NCI-H2029 treated with DMSO at 0.1 percent for 48 hours (cell line): ENCODE results near the gene ASIC2.
A peak's percentile ranks its signal among the peaks of the same experiment; 100 is the strongest.

Experiments
- DNase-seq: peaks from one replicate; lab custom pipeline; 2025; lab: John Stamatoyannopoulos, UW

ASIC2 gene

GRCh38 chr17:33202796-33203495, 90.1 kb downstream of the ASIC2 start:
- no peak for DNase-seq

GRCh38 chr17:33202021-33202420, 91.1 kb downstream of the ASIC2 start:
- no peak for DNase-seq

DNA sequence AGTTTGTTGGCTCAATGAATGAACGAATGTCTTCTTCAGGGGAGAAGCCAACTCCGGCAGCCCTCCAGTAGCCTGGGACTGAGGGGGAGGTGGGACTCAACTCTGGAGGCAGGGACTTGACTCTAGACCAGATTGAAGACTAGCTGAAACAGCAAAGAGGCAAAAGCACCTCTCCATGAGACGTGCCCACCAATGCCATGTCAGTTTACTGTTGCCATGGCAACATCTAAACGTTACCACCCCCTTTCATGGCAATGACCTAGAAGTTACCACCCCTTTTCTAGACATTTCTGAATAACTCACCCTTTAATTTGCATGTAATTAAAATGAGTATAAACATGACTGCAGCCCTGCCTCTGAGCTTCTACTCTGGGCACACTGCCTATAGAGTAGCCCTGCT, 91.8 kb downstream of the ASIC2 start:
- no peak for DNase-seq

- no peak for DNase-seq
Measured at GRCh38 chr17:33200587-33200986, 92.5 kb downstream of the ASIC2 start.

- DNase-seq: peak; percentile 42
Measured at GRCh38 chr17:33199571-33200510, 93.3 kb downstream of the ASIC2 start.

DNA sequence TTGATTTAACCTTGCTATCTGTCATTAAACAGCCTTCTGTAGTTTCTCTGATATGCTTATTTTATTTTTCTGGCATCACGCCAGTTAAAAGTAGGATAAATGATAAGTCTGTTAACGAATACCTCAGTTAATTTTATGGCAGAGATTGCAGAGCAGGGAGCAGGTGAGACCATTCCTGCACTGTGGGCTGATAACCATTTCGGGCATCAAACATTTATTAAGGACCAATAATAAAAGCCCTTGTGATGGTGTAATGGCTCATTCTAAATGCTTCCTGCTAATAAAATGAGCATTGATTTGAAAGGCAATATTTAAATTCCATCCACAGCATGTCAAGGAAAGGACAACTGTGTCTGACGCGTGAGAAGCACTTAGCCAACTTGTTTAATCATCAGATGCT, 94.1 kb downstream of the ASIC2 start:
- DNase-seq: no peak

DNA sequence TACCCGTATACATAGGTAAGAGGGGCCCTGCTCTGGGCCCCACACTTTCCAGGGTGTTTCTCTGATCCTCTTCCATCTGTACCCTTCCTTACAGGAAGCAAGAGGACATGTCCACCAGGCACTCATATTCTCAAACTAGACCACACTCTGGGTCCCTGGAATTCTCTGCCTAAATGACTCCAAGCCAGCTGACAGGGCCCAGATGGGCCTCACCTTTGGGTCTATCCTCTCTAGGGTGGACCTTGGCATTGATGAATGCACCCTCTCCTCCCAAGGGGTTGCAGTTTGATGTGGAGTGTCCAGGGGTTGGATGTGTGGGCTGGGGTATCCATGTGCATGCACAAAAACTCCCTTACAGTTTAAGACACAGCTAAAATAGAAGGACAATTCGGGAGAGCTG, 95.8 kb downstream of the ASIC2 start:
- DNase-seq: no peak

DNA sequence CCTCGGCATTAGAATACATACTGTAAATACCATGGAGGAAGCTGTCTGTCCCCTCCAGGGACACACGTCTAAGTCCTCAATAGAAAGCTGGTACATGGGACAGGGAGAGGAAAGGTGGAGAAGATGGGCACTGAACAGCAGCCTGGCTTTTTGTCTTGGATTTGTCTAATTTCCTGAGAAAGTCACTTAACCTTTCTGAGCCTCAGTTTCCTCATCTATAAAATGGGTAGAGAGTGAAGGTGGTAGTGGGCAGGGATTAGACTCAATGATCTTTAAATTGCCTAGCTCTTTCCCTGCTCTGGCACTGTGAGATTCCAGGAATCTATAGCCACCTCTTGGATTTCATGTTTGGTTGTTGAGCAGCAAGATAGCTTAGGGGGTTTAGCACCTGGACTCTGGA, 96.2 kb downstream of the ASIC2 start:
- DNase-seq: no peak

GRCh38 chr17:33192951-33193911, 99.9 kb downstream of the ASIC2 start:
- DNase-seq: no peak

GRCh38 chr17:33183487-33184026, 109.5 kb downstream of the ASIC2 start:
- no peak for DNase-seq

DNA sequence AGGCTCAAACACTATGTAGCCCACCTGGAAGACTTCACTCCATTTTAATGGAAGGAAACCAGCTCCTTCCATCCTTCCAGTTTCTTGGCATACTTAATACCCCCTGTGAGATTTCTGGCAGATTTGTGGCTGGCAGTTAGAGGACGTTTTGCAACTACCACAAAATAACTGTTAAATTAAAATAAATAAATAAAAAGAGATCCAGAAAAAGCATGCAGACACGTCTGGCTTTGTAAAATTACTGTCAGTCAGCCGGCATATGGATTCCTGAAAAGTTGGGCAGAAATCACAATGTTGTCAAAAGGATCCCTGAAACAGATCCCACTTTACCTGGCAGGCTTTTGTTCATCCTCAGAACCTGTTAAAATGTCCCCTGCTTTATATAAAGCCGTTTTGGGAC, 113.9 kb downstream of the ASIC2 start:
- no peak for DNase-seq

GRCh38 chr17:33178681-33179080, 114.4 kb downstream of the ASIC2 start:
- no peak for DNase-seq

GRCh38 chr17:33175562-33175961, 117.5 kb downstream of the ASIC2 start:
- DNase-seq: no peak

DNA sequence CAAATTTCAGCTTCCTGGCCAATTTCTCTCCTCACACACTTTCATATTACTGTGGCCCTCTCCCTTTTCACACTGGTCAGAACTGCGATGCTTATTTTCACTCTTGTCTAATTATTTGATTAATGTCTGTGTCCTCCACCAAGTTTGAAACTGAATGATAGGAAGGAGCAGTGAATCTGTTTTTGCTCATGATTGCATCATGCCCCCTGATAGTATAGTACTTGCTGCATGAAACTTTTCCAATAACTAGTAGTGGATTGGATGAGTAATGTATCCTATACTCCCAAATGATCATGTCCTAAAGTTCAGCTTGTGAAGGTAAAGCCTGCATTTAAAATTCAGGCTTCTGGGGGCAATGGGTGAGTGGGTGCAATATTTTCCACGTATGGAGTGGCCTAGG, 121.2 kb downstream of the ASIC2 start:
- DNase-seq: no peak

- DNase-seq: no peak
Measured at GRCh38 chr17:33169580-33170285, 123.4 kb downstream of the ASIC2 start.

- no peak for DNase-seq
Measured at GRCh38 chr17:33167736-33168135, 125.4 kb downstream of the ASIC2 start.

DNA sequence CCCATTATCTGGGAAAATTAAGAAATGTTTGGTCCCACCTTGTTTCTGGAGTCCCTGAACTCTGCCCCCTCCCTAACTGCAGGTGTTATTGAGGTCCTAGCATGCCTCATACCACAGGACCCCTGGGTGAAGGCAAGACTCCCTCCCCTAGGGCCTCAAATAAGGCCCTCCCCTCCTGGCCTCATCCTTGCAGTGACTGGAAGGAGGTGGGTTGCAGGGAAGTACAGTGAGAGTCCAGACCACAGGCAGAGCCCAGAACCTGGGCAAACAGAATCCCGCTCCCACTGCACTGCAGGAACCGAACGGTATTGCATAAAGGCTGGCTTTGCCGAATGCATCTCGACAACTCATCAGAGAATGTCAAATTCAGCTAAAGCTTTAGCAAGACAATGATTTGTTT, 126.6 kb downstream of the ASIC2 start:
- no peak for DNase-seq

GRCh38 chr17:33164169-33164881, 128.8 kb downstream of the ASIC2 start:
- DNase-seq: no peak

DNA sequence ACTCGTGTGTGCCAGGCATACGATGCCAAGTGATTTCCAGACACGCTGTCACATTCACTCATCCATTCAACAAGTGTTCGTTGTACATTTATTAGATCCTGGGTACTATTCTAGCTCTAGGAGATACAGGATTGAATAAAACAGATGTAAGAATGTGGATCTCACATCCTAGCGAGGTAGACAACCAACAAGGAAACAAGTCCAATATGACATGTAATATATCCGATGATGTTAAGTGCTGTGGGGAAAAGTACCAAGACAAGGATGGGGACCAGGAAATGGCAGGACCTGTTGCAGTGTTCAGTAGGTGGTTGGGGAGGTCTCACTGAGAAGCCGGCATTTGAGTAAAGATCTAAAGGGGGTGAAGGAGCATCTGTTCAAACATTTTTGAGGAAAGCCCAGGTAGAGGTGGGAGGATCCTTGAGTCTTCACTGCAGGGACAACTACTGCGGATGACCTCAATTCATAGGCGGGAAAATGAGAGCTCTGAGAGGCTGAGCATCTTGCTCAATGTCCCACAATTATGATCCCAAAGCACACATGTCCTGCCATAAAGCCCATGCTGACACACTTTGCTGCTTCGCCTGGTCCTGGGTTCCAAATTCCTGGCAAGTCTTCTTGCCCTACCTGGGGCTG, 129.4 kb downstream of the ASIC2 start:
- no peak for DNase-seq

GRCh38 chr17:33154869-33155455, 138.1 kb downstream of the ASIC2 start:
- no peak for DNase-seq
